Activated CD8-positive, alpha-beta T cell treated with anti-CD3 and anti-CD28 coated beads for 36 hours (primary cell): ENCODE data around the gene UBAC2. TPM values are rescaled to one million over a fixed set of nuclear protein-coding genes. Genes with fewer than 3 reads are reported as not detected.

Source experiments
- ATAC-seq: fragments of 200-7000 bp; cut with Tn5 transposase; one replicate; pipeline ENCODE4 v1.10.0; 2021; ENCODE audit warnings: mild to moderate bottlenecking, moderate library complexity
- CTCF ChIA-PET: fragments of 350-600 bp; sonication (Branson Sonifier 250); formaldehyde crosslinking; loops from one replicate; lab custom pipeline; 2021; ENCODE audit warnings: antibody characterized with exemption; lab: Charles Lee
- POLR2A ChIA-PET: fragments of 350-600 bp; sonication (Branson Sonifier 250); formaldehyde crosslinking; loops from one replicate; lab custom pipeline; 2021; ENCODE audit warnings: antibody characterized with exemption; lab: Charles Lee
- DNase-seq: peaks from one replicate; pipeline ENCODE4 v3.0.0-alpha.2; 2020
- H3K27ac Mint-ChIP-seq: one replicate; pipeline ENCODE4 v1.8.0; 2021; ENCODE audit warnings: mild to moderate bottlenecking, mixed read lengths
- H3K27me3 Mint-ChIP-seq: one replicate; pipeline ENCODE4 v1.8.0; 2021; ENCODE audit warnings: mixed read lengths
- H3K36me3 Mint-ChIP-seq: one replicate; pipeline ENCODE4 v1.8.0; 2021; ENCODE audit warnings: low read depth, mixed read lengths
- H3K4me1 Mint-ChIP-seq: one replicate; pipeline ENCODE4 v1.8.0; 2021; ENCODE audit warnings: low read depth, mixed read lengths
- H3K4me3 Mint-ChIP-seq: one replicate; pipeline ENCODE4 v1.8.0; 2021; ENCODE audit warnings: mild to moderate bottlenecking, moderate library complexity, mixed read lengths
- H3K9me3 Mint-ChIP-seq: one replicate; pipeline ENCODE4 v1.8.0; 2021; ENCODE audit warnings: mixed read lengths
- intact Hi-C: fragments of 100-400 bp; cut with micrococcal nuclease; formaldehyde crosslinking; loops from one replicate; pipeline ENCODE4 v1.10.0; 2022
- total RNA-seq, 2 experiments: library from RNA; stranded (reverse); gene quantifications; one replicate each; pipeline ENCODE4 v1.2.3, GENCODE V29; 2021
- TF ChIP-seq, protein P1 (sequence below): fragments of 200-600 bp; IDR thresholded peaks from one replicate; pipeline ENCODE4 v1.8.0; 2022; ENCODE audit warnings: antibody characterized with exemption, mild to moderate bottlenecking

UBAC2 gene, protein sequence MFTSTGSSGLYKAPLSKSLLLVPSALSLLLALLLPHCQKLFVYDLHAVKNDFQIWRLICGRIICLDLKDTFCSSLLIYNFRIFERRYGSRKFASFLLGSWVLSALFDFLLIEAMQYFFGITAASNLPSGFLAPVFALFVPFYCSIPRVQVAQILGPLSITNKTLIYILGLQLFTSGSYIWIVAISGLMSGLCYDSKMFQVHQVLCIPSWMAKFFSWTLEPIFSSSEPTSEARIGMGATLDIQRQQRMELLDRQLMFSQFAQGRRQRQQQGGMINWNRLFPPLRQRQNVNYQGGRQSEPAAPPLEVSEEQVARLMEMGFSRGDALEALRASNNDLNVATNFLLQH
- 10 to 100 TPM; 63.7 to 68.4 TPM for total RNA-seq

DNA sequence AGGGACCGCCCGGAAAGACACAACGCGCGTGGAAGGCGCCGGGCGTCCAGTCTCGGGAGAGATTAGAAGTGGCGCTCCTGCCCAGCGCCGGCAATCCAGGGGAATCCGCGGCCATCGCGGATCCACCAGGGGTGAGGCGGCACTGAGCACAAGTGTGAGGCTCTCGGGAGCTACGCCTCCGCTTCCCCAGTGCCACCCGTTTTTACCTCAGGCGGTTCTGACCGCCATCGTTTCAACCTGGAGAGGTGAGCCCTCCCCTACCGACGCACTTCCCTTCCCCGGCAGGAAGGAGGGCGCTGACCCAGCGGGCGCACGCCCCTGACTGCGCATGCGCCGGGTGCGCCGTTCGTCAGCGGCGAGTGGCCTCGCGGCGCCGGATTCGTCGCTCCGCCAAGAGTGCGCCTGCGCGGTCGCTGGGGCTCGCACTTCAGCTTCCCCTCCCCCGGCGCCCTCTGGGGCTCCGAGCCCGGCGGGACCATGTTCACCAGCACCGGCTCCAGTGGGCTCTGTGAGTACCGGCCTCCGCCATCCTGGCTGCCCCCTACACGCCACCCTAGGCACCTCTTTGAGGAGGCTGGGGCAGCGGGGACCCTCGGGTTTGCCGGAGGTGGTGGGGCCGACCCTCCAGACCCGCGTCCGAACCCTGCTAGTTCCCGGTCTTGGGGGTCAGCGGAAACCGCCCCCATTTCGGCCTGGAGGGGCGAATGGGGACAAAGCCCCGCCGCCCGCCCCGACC is at the start of gene UBAC2:
Gene UBAC2, plus strand, starts transcription at position 423 of the 736 bp plus-strand sequence. Its CDS starts 55 bp downstream, at position 478.
- Mint-ChIP-seq H3K4me1 (peaks cover 62% of the 10 kb centered on the region), H3K4me3 (peak within 1 kb of the TSS; percentile 92), H3K27me3 (no peaks in the 10 kb centered on the region), H3K27ac (peak within 1 kb of the TSS; percentile 94), H3K9me3 (no peaks in the 10 kb centered on the region), H3K36me3 (peaks cover 41% of the 10 kb centered on the region)
- DNase-seq (peak; percentile 95), ATAC-seq (peak; percentile 79)
- intact Hi-C loops = loop anchor here (2.0 to 5.0 kb wide), 2 partner anchors 14 to 232 kb away; no protein-coding TSS in a partner anchor
- TF ChIP-seq, protein P1, sequence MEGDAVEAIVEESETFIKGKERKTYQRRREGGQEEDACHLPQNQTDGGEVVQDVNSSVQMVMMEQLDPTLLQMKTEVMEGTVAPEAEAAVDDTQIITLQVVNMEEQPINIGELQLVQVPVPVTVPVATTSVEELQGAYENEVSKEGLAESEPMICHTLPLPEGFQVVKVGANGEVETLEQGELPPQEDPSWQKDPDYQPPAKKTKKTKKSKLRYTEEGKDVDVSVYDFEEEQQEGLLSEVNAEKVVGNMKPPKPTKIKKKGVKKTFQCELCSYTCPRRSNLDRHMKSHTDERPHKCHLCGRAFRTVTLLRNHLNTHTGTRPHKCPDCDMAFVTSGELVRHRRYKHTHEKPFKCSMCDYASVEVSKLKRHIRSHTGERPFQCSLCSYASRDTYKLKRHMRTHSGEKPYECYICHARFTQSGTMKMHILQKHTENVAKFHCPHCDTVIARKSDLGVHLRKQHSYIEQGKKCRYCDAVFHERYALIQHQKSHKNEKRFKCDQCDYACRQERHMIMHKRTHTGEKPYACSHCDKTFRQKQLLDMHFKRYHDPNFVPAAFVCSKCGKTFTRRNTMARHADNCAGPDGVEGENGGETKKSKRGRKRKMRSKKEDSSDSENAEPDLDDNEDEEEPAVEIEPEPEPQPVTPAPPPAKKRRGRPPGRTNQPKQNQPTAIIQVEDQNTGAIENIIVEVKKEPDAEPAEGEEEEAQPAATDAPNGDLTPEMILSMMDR = no peak
- CTCF ChIA-PET = interaction anchor here (0.7 to 12.7 kb wide), 15 partner anchors 14 to 235 kb away, joined by 3 to 168 read pairs (median 9); partner anchors contain the start of gene GPR18
- POLR2A ChIA-PET = interaction anchor here (0.6 to 10.0 kb wide), 39 partner anchors 11 to 328 kb away, joined by 3 to 91 read pairs (median 4); partner anchors contain the start of gene GPR18

DNA sequence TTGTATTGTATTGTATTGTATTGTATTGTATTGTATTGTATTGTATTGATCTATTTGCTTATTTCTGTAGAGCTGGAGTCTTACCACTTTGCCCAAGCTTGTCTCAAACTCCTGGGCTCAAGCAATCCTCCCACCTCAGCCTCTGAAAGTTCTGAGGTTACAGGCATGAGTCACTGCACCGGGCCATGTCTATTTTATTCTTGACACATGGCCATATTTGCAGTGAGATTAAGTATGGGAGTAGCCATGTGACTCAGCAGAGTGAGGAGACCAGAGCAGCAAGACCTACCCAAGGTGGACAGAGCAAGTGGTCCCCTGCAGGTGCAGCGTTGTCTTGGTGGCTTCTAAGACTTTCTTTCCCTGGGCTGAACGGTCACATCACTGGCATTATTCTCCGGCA is 49.1 kb upstream of the UBAC2 start:
- no peaks in the 10 kb centered on the region for H3K36me3 Mint-ChIP-seq
- intact Hi-C loops = no loop called here
- TF ChIP-seq, protein P1 = no peak
- CTCF ChIA-PET = no interaction called here
- peak; percentile 85 for ATAC-seq
- H3K4me3 Mint-ChIP-seq = no peak overlapping the region
- peak; percentile 62 for DNase-seq
- H3K27me3 Mint-ChIP-seq = no peaks in the 10 kb centered on the region
- POLR2A ChIA-PET = no interaction called here
- H3K27ac Mint-ChIP-seq = no peak overlapping the region
- H3K9me3 Mint-ChIP-seq = no peaks in the 10 kb centered on the region
- H3K4me1 Mint-ChIP-seq = peaks cover 6% of the 10 kb centered on the region

DNA sequence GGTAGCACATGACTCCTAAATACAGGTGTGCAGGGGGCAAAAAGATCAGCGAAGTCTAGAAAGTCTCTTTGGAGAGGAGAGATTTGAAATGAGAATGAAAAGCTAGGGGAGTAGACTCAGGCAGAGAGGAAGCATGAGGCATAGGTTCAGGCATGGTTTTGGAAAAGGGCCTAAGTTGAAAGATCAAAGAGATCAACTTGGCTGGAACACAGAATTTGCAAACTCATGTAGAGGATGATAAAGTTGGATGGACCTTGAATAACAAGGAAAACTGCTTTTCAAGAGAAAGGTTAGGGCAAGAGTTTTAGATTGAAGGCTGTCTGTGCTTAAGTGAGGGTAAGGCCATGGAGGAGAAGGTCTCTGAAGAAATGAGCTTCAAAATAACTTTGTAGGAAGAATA is 47.4 kb upstream of the UBAC2 start:
- DNase-seq = no peak
- Mint-ChIP-seq H3K36me3 (no peaks in the 10 kb centered on the region), H3K27ac (no peak overlapping the region), H3K4me1 (peaks cover 6% of the 10 kb centered on the region), H3K9me3 (no peaks in the 10 kb centered on the region), H3K4me3 (no peak overlapping the region), H3K27me3 (no peaks in the 10 kb centered on the region)
- intact Hi-C loops = no loop called here
- TF ChIP-seq, protein P1 = no peak
- no peak for ATAC-seq
- POLR2A ChIA-PET = no interaction called here
- CTCF ChIA-PET = interaction anchor here (1.5 kb wide), 1 partner anchor 9 kb away, joined by 3 read pairs; no protein-coding TSS in a partner anchor

DNA sequence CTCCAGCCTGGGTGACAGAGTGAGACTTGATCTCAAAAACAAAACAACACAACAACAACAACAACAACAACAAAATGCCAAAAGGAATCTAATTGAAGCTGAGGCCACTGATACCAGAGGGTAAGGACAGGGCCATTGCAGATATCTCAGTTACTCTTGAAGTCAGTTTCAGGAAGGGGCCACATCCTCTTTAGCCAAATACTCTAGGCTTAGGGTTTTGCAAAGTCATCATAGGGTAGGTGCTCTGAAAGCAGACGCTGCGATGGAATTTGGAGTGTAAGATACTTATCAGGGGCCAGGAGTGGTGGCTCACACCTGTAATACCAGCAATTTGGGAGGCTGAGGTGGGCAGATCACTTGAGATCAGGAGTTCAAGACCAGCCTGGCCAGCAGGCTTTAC is 46.6 kb upstream of the UBAC2 start:
- Mint-ChIP-seq H3K4me3 (no peak overlapping the region), H3K36me3 (no peaks in the 10 kb centered on the region), H3K27ac (no peak overlapping the region), H3K9me3 (no peaks in the 10 kb centered on the region), H3K27me3 (no peaks in the 10 kb centered on the region), H3K4me1 (peaks cover 6% of the 10 kb centered on the region)
- TF ChIP-seq, protein P1 = no peak
- DNase-seq (no peak), ATAC-seq (no peak)
- ChIA-PET POLR2A (no interaction called here), CTCF (interaction anchor here (1.0 to 1.5 kb wide), 3 partner anchors 10 to 125 kb away, joined by 3 to 4 read pairs (median 3); no protein-coding TSS in a partner anchor)
- intact Hi-C loops = no loop called here
